ENCODE data around the gene APOC4.
"Not testable (repeated sequence)": the region's sequence is repeated elsewhere in the genome, so short reads cannot be mapped to it uniquely, and the experiment has no call there.

The APOC4 gene

DNA sequence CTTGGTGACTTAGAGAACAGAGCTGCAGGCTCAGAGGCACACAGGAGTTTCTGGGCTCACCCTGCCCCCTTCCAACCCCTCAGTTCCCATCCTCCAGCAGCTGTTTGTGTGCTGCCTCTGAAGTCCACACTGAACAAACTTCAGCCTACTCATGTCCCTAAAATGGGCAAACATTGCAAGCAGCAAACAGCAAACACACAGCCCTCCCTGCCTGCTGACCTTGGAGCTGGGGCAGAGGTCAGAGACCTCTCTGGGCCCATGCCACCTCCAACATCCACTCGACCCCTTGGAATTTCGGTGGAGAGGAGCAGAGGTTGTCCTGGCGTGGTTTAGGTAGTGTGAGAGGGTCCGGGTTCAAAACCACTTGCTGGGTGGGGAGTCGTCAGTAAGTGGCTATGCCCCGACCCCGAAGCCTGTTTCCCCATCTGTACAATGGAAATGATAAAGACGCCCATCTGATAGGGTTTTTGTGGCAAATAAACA lies 17.8 kb upstream of the APOC4 start:
- DNase-seq, result no peak

DNA sequence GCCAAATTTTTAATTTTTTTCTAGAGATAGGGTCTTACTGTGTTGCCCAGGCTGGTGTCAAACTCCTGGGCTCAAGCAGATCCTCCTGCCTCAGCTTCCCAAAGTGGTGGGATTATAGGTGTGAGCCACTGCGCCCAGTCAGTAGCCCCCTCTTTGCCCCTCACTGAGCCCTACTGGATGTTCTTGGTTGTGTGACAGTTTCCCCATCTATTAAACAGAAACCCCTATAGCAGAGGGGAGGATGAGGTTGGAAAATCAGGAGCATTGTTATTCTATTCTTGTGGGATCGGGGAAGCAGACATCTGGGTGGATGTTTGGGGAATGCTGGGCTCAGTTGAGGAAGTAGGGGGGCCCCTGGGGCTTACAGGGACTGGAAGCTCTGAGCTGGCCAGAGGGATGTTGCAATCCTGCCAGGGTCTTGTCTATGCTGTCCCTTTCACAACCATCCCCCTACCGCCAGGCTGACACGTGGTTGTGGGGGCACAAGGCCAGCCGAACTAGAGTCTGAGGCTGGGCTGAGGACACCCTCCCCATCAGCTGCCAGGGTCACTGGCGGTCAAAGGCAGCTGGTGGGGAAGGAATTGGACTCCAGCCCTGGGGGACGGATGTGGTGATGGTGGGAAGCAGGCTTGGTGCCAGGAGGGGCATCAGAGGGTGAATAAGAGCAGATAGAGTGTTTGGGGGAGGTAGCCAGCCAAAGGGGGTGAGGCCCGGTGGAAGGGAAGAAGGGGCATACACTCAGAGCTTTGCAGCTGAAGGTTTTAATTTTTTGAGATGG lies 16.7 kb upstream of the APOC4 start:
- no peak for DNase-seq

DNA sequence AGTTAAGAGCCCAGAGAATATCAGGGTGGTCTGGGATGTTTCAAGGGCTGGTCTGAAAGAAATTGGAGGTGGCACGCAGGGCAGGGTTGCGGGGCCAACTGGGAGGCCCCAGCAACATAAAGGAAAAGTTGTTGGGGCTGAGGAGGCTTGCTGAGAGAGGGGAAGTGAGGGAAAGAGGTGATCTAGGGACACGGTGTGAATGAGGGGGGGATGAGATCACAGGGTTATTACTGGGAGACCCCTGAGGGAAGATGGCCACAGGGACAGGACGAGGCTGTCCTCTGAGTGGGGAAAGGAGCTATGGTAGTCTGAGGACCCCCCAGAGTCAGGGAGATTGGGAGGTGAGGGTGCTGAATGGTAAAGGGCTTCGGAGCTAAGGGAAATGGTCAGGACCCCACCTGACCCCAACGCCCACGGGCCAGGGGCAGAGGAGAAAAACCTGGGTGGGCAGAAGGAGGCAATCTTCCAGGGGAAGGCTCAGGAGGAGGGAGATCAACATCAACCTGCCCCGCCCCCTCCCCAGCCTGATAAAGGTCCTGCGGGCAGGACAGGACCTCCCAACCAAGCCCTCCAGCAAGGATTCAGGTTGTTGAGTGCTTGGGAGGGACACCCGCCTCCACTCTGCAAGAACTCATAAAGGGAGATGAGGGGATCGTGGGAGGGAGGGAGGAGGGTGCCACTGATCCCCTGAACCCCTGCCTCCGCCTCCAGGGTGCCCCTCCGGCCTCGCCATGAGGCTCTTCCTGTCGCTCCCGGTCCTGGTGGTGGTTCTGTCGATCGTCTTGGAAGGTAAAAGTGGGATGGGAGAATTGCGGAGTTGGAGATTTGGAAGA lies 15.6 kb upstream of the APOC4 start:
- DNase-seq, result not testable (repeated sequence)

DNA sequence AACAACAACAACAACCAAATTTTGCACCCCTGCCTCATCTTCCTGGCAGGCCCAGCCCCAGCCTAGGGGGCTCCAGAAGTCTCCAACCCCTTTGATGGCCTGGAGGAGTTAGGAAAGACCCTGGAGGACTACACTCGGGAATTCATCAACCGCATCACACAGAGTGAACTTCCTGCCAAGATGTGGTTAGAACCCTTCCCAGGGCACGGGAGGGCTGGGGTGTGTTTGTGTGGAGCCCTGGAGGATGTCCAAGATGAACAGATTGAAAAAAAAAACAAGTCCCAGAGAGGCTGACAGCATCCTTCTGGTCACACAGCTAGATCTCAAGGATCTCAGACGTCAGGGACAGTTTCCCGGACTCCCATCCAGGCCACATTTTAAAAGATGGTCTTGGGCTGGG lies 14.3 kb upstream of the APOC4 start:
- DNase-seq, result no peak

DNA sequence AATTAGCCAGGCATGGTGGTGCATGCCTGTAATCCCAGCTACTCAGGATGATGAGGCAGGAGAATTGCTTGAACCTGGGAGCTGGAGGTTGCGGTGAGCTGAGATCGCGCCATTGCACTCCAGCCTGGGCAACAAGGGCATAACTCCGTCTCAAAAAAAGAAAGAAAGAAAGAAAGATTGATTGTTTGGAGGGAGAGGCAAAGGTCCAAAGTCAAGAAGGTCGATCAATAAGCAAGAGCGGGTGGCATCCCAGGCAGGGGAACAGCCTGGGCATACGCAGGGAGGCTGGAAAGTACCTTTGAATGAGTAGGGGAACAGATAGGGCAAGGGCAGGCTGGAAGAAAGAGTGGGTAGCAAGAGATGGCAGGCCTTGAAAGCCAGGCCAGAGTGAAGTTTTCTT lies 11.9 kb upstream of the APOC4 start:
- DNase-seq, result no peak

DNA sequence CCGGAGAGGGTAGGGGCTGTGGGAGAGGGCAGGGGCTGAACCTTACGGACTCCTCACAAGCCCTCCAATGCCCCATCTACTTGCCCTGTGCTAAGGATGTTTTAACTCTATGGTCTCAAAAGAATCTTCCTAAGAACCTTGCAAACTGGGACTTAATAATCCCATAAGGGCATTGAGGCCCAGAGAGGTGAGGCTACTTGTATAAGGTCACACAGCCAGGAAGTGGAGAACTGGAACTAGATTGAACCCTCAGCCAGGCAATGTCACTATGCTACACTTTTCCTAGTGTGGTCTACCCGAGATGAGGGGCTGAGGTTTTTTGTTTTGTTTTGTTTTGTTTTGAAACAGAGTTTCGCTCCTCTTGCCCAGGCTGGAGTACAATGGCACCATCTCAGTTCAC lies 10.5 kb upstream of the APOC4 start:
- no peak for DNase-seq

DNA sequence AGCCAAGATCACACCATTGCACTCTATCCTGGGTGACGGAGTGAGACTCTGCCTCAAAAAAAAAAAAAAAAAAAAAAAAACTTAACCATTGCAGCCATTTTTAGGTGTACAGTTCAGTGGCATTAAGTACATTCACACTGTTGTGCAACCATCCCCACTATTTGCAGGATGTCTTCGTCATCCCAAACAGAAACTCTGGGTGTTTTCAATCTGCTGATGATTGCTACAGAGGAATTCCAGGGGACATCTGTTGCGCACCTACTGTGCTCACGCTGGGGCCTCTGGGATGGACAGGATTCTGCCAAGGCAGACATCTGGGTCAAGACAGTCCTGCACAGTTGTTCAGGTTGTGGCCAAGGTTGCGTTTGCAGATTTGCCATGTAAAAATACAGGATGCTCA lies 2.4 kb upstream of the APOC4 start:
- no peak for DNase-seq

DNA sequence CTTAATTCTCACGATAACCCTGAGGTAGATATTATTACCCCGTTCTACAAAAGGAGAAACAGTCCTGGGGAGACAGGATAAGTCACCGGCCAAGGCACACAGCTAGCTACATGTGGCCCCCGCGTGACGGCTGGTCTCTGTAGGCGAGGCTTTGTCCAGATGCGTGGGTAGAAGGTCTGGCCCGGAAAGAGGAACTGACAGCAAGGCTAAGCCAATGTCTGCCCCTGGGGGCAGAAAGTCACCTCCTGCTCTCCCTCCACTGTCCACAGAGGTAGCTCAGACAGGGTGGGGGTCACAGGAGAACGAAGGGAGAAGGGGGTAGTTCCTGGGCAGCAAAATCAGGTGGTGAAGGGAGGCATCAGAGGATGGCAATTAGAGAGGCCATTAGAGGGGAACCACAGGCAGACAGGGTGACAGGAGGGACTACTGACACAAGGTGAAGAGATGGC lies 1.8 kb downstream of the APOC4 start:
- DNase-seq, result no peak

DNA sequence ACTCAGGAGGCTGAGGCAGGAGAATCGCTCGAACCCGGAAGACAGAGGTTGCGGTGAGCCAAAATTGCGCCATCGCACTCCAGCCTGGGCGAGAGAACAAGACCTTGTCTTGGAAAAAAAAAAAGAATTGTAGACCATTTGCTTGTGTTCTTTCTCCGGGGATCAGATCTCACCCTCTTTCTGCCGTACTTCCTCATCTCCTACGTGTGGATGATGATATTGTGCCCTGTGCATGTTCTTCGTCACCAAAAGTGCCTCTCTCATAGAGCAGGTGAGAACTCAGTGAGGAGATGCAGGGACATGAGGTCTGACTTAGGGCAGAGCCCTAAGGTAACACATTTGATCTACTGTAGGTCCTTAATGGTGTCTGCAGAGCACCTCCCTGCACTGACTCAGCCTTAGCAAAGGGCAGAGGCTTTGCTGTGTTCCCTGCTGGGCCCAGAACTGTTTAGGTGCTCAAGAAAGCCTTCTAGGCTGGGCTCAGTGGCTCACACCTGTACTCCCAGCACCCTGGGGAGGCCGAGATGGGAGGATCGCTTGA lies 5.1 kb downstream of the APOC4 start:
- no peak for DNase-seq

DNA sequence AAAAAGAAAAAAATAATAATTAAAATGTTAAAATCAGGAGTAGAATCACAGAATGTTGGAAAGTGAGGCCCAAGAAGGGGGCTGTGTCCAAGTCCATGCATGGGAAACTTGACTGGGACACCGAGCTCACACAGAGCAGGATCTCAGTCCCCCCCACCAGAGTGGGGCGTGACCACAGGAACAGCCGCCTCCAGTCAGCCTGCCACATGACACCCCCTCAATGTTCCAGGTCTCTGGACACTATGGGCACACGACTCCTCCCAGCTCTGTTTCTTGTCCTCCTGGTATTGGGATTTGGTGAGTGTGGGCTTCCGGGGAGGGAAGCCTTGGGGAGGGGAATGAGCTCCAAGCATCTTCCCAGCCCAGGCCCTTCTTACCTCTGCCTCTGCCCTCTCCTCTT lies 6.2 kb downstream of the APOC4 start:
- no peak for DNase-seq

DNA sequence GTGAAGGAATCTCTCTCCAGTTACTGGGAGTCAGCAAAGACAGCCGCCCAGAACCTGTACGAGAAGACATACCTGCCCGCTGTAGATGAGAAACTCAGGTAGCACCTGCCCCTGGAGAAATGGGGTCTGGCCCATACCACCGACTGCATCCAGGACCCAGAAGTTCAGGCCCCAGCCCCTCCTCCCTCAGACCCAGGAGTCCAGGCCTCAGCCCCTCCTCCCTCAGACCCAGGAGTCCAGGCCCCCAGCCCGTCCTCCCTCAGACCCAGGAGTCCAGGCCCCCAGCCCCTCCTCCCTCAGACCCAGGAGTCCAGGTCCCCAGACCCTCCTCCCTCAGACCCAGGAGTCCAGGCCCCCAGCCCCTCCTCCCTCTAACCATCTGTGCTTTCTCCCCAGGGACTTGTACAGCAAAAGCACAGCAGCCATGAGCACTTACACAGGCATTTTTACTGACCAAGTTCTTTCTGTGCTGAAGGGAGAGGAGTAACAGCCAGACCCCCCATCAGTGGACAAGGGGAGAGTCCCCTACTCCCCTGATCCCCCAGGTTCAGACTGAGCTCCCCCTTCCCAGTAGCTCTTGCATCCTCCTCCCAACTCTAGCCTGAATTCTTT lies 6.8 kb downstream of the APOC4 start:
- DNase-seq, result no peak

DNA sequence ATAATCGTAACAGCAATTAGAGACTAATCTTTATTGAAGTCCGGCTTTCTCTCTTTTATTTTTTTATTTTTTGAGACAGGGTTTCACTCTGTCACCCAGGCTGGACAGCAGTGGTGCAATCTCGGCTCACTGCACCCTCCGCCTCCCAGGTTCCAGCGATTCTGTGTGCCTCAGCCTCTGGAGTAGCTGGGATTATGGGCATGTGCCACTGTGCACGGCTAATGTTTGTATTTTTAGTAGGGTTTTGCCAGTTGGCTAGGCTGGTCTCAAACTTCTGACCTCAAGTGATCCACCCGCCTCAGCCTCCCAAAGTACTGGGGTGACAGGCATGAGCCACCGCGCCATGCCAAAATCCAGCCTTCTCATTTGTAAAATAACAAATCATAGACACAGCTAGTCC lies 7.5 kb downstream of the APOC4 start:
- no peak for DNase-seq

DNA sequence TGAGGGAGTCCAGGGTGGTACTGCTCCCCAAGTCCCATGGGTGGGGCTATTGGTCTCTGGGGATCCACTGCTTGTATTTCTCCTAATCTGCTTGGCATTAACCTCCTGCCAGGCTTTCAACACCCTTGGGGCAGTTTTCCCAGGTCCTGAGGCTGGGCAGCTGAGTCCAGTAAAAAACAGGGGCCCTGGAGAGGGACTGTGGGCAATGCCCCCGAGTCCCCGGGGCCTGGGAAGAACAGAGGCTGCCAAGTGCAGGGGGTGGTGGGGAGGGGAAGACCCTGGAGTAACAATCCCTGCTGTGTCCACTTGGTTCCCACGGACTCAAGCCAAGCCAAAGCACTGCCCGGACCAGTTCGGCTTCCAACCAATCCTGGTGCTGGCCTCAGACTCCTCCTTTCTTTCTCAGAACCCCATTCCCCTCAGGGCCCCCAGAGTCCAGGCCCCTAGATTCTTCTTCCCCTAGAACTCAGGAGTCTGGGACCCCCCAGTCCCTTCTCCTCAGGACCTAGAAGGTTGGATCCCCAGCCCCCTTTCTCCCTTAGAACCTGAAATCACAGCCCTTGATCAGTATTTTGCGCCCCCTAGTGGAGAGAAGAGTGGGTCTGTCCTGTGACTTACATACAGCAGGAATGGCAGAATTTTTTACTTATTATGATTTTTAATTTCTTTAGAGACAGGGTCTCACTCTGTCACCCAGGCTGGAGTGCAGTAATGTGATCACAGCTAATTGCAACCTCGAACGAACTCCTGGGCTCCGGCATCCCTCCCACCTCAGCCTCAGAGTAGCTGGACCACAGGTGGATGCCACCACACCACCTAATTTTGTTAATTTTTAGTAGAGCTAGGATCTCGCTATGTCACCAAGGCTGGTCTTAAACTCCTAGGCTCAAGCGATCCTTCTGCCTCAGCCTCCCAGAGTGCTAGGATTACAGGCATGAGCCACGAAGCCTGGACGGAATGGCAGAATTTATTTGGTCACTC lies 9.4 kb downstream of the APOC4 start:
- peak; percentile 28 for DNase-seq

DNA sequence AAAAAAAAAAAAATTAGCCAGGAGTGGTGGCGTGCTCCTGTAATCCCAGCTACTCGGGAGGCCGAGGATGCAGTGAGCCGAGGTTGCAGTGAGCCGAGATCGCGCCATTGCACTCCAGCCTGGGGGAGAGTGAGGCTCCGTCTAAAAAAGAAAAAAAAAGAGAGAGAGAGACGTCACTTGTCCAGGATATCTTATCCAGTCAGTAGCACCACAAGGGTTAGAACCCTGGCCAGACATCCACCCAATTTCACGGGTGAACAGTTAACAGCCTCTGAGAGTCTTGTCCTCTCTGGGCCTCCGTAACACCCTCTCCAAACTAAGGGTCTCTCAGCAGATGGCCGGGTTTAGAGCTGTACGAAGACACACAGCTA lies 12.2 kb downstream of the APOC4 start:
- no peak for DNase-seq

DNA sequence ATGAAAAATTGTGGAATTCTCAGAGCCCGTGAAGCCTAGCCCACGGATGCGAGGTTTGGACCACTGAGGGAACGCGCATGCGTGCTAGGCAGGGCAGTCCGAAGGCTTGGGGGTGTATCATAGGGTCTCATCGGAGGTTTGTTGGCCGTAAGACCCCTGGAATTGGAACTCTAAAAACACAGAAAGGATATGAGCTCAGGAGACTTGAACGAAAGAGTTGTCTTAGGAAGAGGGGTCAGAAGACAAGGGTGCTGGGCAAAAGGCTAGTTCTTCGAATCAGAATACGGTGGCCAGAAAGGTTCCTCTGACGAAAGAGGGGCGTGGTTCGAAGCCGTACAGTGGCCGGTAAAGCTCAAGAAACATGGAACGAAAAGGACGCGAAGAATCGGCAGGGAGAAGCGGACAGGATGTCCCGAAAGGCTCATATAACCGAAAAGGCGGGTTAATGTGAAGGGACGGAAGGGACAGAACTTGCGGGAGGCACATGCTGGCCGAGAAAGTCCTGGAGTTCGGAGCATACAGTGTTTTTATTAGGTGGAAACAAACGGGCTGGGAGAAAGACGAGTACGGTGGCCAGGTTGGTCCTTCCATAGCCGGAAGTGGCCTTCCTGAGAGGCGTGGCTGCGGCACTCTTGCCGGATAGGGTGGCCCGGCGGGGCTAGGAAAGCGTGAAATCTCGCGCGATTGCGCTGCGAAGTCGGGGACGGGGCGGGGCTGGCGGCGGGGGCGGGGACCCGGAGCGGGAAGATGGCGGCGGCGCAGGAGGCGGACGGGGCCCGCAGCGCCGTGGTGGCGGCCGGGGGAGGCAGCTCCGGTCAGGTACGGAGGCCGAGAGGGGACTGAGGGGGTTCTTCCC lies 12.8 kb downstream of the APOC4 start, which contains the start of gene CLPTM1:
CLPTM1 (plus strand) TSS at position 732 of the 856 bp plus-strand sequence; CDS start at position 748, 16 bp downstream.
- peak; percentile 98 for DNase-seq

DNA sequence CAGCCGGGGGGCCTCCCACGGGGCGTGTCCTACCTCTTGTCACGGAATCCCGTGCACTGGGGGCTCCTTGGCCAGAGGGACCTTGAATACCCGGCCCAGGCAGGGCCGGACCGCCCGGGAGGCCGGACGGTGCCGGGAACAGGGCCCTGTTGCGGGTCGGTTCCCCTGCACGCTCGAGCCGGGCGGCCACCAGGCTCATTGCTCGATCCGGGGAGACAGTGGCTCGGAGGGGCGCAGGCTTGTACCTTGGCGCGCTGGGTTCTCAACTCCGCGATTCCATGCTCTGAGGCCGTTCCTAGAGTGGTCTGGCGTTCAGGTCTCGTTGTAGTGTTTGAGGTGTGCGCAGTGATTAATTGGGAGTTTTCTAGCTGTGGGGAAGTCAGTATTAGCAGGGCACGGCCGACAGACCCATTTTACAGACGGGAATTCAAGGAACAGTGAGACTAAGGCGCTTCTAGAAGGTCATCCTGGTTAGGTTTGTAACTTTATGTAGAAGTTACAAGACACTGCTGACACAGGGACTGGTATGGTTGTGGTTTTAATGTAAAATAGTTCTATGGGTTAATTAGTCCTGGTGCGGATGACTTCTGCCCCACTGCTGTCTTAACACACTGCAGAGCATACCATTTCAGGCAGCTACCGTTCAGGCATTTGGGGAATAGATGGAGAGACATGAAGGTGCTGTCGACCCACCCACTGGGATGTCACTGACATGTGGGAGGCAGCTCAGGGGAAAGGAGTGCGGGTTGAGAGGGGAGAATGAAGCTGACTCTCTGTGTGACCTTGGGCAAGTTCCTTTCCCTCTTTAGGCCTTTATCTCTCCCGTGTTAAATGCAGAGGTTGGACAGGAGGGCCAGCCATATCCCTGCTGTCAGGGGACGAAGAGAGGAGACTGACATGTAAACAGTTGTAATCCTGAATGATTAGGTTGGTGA lies 13.7 kb downstream of the APOC4 start:
- DNase-seq, result no peak

DNA sequence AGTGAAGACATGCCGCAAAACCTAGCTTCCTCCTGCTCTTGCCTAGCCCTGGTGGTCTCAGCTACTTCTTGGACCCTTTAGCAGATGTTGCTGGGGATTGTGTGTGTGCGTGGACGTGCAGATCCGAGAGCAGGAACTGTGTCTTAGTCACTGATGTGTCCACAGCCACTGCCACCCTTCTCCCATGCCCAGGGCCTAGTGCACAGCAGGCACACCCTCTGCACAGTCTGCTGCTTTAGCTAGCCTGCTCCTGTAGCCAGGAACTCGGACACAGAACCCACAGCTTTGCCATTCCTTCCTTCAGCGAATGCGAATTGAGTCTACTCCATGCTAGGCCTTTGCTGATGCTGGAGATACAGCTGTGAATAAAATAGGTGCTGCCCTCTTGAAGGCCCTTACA lies 15.5 kb downstream of the APOC4 start:
- DNase-seq, result no peak

DNA sequence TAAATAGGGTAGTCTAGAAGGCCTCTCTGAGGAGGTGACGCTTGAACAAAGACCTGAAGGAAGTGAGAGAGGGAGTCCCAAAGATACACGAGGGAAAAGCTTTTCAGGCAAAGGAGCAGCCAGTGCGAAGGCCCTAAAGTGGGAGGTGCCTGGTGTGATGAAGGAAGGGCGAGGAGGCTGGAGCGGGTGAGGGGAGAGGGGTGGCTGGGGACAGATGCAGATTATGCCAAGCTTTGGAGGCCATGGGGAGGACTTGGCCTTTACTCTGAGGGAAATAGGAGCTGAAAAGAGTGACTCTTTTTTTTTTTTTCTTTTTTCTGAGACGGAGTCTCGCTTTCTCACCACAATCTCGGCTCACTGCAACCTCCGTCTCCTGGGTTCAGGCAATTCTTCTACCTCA lies 16.1 kb downstream of the APOC4 start:
- no peak for DNase-seq

DNA sequence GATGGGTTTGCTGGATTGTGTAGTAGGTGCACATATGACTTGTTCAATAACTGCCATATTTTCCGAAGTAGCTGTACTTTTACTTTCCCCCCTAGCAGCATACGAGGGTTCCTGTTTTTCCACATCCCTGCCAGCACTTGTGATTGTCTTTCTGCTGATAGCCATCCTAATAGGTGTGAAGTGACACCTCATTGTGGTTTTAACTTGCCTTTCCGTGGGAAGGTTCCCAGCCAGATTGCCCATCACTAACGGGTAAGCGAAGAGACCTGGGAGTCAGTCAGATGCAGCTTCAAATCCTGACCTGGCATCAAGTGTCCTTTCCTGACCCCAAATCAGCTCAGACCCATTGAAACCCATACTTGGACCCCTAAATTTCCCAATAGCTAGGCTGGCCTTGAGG lies 17.7 kb downstream of the APOC4 start:
- DNase-seq, result no peak

Data from stimulated activated CD4-positive, alpha-beta T cell treated with anti-CD3 and anti-CD28 coated beads, Interleukin-12 subunit alpha, Interleukin-12 subunit beta, amount 100 ng/mL, for 4 hours (primary cell).